HG02588 (cell line): ENCODE data around the gene SRPK2.

ENCODE experiments used
- ATAC-seq: cut with Tn5 transposase; IDR thresholded peaks from one replicate; pipeline ENCODE4 v1.9.1; 2021; ENCODE audit warnings: mild to moderate bottlenecking, moderate library complexity; ENCODE audit not compliant: unreplicated experiment

SRPK2 gene

DNA sequence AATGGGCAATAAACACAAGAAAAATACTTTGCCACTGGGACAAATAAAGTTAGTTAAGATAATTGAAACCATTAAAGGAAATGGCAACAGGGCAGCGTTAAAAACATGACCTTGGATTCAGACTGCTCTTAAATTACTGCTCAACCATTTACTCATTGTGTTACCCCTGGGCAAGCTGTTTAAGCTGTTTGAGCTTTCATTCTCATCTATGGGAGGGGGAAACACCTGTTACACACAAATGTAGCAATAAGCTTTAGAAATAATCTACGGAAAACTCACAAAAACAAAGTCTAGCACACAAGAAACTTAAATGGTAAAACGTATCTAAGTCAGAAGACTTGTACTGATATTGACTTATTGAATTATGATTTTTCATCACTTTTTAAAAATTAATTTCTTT, 237.6 kb downstream of the SRPK2 start:
- no peak for ATAC-seq

DNA sequence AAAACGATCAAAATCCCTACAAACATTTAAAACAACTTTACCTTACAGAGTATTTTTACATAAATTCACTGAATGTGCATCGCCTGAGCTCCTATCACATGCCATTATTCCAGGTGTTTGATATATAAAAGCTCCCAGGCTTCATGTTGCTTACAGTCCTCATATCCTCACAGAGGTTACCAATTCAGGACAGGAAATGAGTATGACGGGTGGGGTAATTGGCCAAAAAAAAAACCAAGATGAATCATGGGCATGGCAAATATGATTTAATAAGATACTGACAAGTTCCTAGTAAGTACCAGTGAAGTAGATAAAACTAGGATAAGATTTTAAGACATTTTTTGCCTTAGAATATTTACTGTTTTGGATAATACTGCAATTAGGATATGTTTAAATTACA, 238.9 kb downstream of the SRPK2 start:
- no peak for ATAC-seq

DNA sequence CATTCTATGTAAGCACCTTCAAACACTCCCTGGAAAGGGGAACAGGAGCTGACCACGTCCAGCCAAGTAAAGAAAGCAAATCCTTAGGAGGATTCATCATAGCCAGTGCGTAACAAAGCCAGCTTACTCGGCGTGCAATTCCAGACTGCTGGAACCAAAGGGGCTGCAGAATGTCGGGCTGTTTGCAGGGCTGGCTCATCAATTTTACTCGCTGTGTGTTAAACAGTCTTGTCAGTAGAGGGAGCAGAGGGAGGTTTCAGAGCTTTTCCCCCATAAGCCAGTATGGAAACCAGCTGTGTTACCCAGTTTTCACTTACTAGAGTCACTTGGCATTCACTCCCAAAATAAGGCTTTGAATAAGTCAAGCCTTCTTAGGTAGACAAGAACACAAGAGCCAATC, 247.7 kb downstream of the SRPK2 start:
- ATAC-seq = no peak

DNA sequence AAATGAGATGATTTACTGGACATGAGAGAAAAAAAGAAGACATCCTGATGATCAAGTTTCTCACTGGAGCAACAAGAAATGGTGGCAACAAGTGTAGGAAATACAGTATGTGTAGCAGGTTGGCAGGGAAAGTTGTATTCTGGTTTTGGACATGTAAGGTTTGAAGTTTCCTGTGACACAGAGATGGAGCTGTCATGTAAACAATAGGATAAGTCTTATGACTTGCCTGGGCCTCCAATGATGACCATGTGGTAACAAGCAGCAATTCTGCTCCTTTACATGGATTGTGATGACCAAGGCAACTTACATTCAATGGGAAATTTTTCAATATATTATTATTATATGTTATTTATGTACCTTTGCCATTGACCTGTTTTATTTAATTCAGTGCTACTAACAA, 249.3 kb downstream of the SRPK2 start:
- no peak for ATAC-seq

DNA sequence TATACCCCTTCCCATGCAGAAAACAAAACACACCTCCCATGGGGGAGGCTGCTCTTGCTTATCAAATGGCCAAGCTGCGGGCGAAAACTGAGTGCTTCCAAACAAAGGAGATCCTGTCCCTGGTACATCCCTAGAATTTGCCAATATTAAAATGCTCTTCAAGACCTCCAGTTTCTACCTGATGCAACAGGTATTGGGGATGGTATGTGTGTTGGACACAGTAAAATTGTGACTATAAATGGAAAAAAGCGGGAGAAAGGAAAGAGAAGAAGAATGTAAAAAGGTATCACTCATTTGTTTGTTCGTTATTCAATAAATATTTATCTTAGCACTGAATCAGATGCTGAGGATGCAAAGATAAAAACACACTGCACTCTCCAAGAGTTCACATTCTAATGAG, 250.8 kb downstream of the SRPK2 start:
- no peak for ATAC-seq

DNA sequence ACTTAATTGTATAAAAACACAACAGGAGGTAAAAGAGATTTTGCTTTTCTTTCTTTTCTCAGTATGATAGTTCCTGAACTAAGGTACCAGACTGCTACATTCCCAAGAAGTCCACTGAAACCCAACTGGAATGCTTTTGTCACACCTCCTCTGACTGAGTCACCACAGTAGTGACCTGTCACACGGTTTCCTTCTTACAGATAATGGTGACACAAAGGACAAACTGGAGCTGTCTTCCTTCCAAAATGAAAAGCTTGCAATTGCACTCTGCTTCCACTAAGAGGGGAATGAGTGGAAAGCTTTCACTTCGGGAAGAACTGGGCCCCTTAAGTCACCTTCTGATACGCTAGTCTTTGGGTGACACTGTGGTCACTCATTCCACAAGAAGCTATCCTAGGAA, 252.5 kb downstream of the SRPK2 start:
- no peak for ATAC-seq

DNA sequence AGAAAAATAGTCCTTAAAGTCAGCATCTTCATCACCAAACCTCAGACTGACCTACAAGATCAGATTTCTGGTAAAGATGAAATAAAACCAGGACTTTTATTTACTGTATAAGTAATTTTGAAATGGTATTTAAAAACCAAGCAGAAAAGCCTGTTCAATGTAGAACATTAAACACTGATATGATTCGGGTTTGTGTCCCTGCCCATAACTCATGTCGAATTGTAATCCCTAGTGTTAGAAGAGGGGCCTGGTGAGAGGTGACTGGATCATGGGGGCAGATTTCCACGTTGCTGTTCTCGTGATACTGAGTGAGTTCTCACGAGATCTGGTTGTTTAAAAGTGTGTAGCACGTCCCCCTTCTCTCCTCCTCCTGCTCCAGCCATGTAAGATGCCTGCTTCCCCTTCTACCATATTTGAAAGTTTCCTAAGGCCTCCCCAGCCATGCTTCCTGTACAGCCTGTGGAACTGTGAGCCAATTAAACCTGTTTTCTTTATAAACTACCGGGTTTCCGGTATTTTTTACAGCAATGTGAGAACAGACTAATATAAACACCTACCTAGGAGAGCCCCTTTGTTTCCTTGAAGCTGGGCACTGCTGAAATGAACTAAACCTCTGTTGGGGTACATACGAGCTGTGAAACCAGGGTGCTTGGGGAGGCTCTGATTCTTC, 254.6 kb downstream of the SRPK2 start:
- ATAC-seq = no peak

DNA sequence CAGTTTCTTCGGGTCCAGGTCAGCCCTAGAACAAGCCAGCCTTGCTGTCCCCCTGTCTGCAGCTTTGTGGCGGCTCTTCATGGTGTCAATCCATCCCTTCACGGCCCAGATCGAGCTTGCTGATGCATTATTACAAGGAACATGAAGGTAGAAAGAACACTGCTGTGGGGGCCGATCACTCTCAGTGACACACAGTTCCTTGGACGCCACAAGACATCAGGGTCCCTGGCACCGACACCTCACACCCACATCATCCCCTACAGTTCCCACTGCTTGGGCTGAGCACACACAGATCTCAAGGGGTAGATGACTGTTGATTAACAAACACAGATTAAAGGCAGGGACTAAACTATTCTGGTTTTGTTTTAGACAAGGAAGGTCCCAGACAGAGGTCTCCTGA, 255.4 kb downstream of the SRPK2 start:
- no peak for ATAC-seq

DNA sequence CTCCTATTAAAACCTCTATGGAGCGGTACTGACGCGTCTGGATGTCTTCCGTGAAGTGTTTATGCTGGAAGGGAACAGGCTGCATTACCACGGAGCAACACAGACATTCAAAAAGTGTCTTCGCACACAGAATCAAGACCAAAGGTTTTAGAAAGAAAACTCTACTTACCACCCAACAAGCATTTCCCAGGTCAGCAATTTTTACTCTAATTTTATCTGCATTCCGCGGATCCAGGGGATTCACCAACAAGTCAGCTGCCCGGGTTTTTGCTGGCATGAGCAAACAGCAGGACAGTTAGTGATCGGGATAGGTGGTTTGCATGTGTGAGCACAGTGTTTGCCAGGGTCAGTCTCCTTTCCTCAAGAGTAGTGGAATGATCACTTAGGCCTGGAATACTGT, 255.9 kb downstream of the SRPK2 start:
- no peak for ATAC-seq

DNA sequence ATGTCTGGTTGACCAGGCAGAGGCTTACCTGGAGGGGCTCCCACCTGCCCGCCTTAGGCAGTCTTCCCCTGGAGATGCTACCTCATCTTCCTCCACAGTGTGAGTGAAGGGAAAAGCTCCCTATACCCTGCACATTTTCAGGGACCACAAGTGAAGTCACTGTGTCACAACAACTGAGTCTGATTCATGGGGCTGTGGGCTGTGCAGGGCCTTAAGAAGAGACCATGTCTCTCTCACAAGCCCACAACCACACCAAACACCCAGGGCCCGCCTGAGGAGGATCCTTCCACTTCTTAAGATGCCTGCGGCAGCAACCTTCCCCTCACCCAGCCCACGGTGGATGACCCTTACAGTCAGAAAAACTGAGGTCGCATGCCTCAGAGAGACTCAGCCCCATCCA, 256.4 kb downstream of the SRPK2 start:
- no peak for ATAC-seq

DNA sequence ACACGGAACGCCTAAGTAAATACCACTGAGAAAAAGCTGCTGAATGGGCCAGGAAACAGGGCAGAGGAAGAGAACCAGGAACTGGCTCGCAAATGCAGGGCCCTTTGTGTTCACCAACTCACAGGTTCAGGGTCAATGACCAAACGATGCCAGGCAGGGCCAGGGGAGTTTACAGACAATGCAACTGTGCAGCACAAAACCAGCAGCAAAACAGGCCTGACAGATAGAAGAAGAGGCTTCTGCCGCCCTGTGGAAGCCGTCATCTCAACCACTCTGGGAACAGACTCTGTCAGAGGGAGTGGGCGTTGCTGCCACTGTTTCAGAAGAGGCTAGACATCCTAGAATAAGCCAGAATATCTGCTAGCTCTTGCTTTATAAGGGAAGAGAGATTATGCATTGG, 256.8 kb downstream of the SRPK2 start:
- no peak for ATAC-seq

DNA sequence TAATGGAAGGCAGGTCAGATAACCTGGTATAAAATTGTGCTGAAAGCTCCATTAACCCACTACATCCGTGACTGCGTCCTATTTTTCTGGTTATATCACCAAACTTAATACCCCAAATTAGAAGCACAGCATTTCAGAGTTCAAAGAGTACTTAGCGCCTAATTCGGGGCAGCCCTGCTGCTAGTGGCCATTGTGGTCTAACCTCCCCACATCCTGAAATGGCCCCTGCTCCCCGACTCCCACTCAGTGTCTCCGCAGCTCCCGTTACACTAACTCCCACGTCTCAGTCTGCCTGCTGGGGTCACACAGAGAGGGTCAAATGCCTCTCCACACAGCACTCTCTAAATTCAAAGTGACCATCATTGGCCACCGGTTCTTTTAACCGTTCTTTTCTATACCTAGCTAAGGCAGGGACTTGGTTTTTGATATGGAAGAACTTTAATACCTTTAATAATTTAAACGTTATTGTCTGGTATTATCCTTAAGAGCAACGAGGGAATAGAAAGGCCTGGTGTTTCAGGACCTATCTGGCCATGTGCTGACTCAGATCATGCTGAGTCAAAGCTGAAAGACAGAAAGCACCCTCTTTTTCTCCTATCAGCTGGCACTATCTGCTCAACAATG, 257.6 kb downstream of the SRPK2 start:
- peak; percentile 79 for ATAC-seq

DNA sequence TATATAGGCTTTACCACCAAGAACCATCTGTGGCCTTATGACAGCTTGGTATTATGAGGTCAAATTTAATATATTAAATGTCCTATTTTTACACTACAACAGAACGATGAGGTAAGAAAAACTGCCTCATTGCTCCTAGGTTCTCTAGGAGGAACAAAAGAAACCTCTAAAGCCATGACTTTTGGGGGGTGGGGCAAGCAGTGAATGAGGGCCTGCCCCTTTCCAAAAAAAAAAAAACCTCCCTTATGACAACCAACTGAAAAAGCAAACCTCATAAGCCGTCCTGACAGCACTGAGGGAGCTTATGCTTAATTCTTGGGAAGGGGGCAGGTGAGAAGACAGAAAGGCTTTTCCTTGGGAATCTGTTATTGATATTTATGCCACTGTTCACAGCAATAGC, 258.1 kb downstream of the SRPK2 start:
- no peak for ATAC-seq

DNA sequence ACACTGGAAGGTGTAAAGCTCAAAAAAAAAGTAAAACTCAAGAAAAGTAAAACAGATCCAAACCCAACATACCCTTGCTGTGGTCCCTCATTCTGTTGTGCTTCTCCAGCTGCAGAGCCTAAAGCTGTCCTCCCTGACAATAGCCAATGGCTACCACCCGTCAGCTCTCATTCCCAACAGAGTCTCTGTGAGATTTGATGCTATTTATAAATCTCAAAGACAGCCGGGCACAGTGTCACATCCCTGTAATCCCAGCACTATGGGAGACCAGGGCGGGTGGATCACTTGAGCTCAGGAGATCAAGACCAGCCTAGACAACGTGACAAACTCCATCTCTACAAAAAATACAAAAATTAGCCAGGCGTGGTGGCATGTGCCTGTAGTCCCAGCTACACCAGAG, 258.7 kb downstream of the SRPK2 start:
- ATAC-seq = no peak

DNA sequence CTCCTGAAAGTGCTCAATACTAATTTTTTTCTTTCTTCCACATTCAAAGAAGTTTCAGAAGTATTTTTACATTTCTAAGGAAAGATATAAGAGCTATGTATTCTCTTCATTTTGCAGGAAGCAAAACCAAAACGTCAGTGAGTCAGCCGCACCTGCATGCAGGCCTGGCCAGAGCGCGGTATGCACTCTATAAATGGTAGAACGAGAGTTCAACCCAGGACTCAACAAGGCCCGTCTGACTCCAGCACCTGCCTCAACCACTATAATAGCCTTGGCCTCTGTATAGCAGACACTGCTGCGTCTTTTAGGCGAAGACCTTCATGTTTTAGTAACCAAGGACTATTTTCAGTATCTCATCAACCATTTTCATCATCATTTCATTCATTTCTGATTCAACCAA, 261.5 kb downstream of the SRPK2 start:
- no peak for ATAC-seq

DNA sequence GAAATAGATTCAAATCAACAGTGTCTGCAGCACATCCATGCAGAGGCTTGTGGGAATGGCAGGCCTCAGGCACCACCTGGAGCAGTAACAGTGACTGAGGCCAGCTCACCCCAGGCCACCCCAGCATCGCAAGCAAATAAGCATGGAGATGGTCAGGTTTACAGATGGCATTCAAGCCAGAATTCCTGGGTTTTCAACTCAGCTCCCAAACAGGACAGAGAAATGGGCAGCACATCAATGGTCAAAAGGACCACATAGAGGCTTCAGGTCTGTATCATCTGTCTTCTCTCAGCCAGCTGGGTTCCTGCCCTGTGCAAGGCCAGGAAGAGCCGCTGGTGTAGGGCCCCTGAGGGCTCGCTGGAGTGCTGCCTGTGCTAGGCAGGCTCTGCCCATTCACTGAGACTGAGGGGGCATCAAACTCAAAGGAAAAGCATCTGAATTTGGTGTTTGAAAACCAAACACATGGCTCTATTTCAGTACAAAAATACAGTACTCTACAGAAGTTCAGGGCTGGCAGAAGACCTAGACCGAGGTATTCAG, 262.2 kb downstream of the SRPK2 start:
- ATAC-seq = no peak

DNA sequence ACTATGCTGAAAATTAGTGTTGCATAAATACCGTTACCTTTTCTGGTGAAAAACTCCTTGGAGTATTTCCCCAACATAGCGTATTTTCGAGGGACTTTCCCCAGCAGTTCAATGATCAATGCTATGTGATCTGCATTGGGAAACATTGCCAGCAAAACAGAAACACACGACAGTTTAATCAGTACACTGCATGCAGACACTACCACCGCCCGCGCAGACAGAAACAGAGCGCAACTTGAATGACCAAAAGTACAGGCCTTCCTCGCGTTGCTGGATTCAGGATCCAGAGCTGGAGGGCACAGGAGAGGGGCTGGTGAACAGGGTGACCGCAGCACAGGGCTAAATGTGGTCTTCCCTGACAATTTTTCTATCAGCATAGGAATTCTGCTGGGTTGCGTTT, 263.0 kb downstream of the SRPK2 start:
- ATAC-seq = no peak

DNA sequence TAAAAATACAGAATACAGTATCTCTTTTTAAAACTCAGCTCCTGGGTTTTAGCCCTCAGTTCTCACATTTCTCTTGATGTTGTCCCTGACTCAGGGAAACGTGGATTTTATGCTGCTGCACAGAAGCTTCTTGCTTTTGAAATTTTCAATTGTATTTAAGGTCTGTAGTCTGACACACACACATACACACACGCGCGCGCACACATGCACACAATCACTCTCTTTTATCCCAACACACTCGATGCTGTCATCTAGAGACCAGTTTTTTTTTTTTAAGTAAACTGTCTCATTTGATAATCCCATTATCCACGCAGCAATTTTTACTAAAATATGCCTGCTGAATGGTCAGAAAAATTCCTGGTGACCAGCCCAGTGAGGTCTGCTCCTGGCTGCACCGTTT, 266.1 kb downstream of the SRPK2 start:
- ATAC-seq = no peak

DNA sequence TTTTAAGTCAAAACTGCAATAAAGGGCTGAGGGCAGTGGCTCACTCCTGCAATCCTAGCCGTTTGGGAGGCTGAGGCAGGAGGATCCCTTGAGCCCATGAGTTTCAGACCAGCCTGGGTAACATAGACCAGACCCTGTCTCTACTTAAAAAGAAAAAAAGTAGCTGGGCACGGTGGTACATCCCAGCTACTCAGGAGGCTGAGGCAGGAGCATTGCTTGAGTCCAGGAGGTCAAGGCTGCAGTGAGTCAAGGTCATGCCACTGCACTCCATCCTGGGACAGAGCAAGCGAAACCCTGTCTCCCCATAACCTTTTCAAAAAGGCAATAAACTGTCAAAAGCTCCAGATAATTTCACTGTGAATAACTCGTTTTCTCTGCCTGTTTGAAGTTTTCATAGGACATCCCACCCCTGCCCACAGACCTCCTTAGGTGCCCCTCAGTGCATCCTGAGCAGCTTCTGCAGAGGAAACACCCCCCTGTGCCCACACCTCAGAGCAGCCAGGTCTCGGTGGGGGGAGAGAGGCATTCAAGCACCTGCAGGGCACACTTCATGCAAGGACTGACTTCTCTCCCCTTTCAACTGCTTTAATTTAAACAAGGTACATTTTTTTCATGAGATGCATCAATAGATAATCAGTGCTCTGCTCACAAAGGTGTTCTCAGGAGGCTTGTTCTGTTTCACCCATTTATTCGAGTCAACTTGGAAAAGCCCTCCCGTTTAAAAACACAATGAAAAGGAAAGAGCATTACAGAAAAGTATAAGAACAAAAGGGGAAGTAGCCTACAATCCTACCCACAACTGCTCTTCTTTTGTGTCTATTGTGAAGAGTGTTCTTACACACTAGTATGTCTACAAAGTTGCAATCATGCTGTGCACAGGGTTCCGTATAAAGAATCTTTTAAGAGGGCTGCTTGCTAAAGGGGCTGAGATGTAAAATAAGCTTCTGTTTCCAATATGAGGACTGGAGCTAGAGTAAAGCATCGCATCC, 269.8 kb downstream of the SRPK2 start:
- ATAC-seq = no peak

DNA sequence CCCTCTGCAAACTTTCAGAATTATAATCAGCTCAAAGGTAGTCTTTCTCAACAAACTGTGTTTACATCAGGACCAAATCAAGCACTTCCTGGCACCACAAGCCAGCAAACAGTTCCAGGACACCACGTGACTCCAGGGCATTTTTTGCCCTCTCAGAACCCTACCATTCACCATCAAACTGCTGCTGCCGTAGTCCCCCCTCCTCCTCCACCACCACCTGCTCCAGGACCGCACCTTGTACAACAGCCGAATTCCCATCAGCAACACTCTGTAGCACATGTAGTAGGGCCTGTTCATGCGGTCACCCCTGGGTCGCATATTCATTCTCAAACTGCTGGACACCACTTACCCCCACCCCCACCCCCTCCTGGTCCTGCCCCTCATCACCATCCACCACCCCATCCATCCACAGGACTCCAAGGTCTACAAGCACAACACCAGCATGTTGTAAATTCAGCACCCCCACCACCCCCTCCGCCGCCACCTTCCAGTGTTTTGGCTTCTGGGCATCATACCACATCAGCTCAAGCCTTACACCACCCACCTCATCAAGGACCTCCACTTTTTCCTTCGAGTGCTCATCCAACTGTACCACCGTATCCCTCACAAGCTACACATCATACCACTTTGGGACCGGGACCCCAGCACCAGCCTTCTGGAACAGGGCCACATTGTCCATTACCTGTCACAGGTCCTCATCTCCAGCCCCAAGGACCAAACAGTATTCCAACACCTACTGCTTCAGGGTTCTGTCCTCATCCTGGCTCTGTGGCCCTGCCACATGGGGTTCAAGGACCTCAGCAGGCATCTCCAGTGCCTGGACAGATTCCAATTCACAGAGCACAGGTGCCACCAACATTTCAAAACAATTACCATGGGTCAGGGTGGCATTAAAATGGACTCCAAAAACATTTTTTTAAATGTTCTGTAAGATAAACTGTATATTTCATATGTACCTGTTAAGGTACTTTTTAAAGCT, 276.0 kb downstream of the SRPK2 start:
- no peak for ATAC-seq
